ENCODE data around the gene RESP18. TPM values are rescaled to one million over a fixed set of nuclear protein-coding genes. Genes with fewer than 3 reads are reported as not detected.

RESP18 gene
- total and polyA plus RNA-seq, 7 experiments from 2014 or later, result not detected

- Mint-ChIP-seq H3K27ac (peak within 1 kb of the TSS; percentile 97 to 100 (median 99)), H3K27me3 (peaks cover 0 to 2% (median 0%) of the 10 kb centered on the region in 5 donors), H3K4me1 (peaks cover 32 to 58% (median 53%) of the 10 kb centered on the region in 7 donors), H3K9me3 (no peaks in the 10 kb centered on the region), H3K36me3 (peaks cover 0 to 25% (median 8%) of the 10 kb centered on the region in 5 donors), H3K4me3 (peak within 1 kb of the TSS; percentile 85 to 99 (median 97))
- Histone ChIP-seq H3K4me1 (ENCODE audit: control insufficient read depth in 2 of 2, insufficient read depth in 2 of 2, low read length in 2 of 2) (peaks cover 22 to 33% of the 10 kb centered on the region in 2 donors), H3K36me3 (ENCODE audit: control insufficient read depth in 2 of 3, insufficient read depth in 3 of 3, low read length in 3 of 3) (peaks cover 11 to 40% (median 28%) of the 10 kb centered on the region in 3 experiments), H3K4me3 (ENCODE audit: low read length) (peak within 1 kb of the TSS; percentile 73), H3K27me3 (ENCODE audit: control insufficient read depth in 2 of 2, insufficient read depth in 2 of 2, low read length in 2 of 2) (no peaks in the 10 kb centered on the region), H3K9me3 (ENCODE audit: control insufficient read depth in 2 of 3, low read length in 3 of 3) (no peaks in the 10 kb centered on the region), H3K27ac (ENCODE audit: low read depth, low read length) (peak within 1 kb of the TSS; percentile 98)
- ChIA-PET POLR2A (interaction anchor here (0.6 to 8.2 kb wide), 20 partner anchors 10 to 264 kb away, joined by 3 to 214 read pairs (median 4); partner anchors contain the start of genes ABCB6, ANKZF1, ATG9A and CHPF), CTCF (interaction anchor here (0.6 to 12.9 kb wide), 8 partner anchors 8 to 989 kb away, joined by 3 to 194 read pairs (median 6); partner anchors contain the start of gene CNPPD1)
- DNase-seq (peak; percentile 94 to 100 (median 98)), ATAC-seq (peak; percentile 91)
- intact Hi-C loops (cut with micrococcal nuclease), result loop anchor here (1.0 to 5.0 kb wide), 24 partner anchors 15 to 711 kb away; partner anchors contain the start of genes ANKZF1 (in 2 of the 2), ATG9A (in 2 of the 2), CNOT9 (in 2 of the 2) and GMPPA (in 2 of the 2)
Observed at GRCh38 chr2:219279151-219279915, 53.2 kb downstream of the RESP18 start, which contains the start of gene DNAJB2. DNAJB2 (plus strand) TSS chr2:219279366; CDS start chr2:219279834, 468 bp downstream.

- POLR2A ChIA-PET, result interaction anchor here (0.6 to 8.2 kb wide), 20 partner anchors 9 to 264 kb away, joined by 3 to 214 read pairs (median 4); partner anchors contain the start of genes ABCB6, ANKZF1, ATG9A and CHPF
- H3K9me3 ChIP-seq (ENCODE audit: control insufficient read depth in 2 of 3, low read length in 3 of 3), result no peaks in the 10 kb centered on the region
- H3K36me3 Mint-ChIP-seq, result peaks cover 0 to 25% (median 8%) of the 10 kb centered on the region in 5 donors
- no peak for DNase-seq
- peak overlapping the region; percentile 85 to 98 (median 97) for H3K4me3 Mint-ChIP-seq
- intact Hi-C loops (cut with micrococcal nuclease), result loop anchor here (1.0 to 5.0 kb wide), 25 partner anchors 16 to 710 kb away; partner anchors contain the start of genes ANKZF1 (in 2 of the 2), ATG9A (in 2 of the 2), CNOT9 (in 2 of the 2) and GMPPA (in 2 of the 2)
- CTCF ChIA-PET, result interaction anchor here (0.6 to 12.9 kb wide), 12 partner anchors 8 to 989 kb away, joined by 3 to 194 read pairs (median 5); partner anchors contain the start of genes ANKZF1, ATG9A, CNPPD1 and TUBA4A
- H3K4me1 Mint-ChIP-seq, result peaks cover 32 to 58% (median 53%) of the 10 kb centered on the region in 7 donors
- peaks cover 11 to 34% (median 28%) of the 10 kb centered on the region in 3 experiments for H3K36me3 ChIP-seq (ENCODE audit: control insufficient read depth in 2 of 3, insufficient read depth in 3 of 3, low read length in 3 of 3)
- no peak for ATAC-seq
- peaks cover 0 to 5% (median 0%) of the 10 kb centered on the region in 5 donors for H3K27me3 Mint-ChIP-seq
- peak overlapping the region; percentile 73 for H3K4me3 ChIP-seq (ENCODE audit: low read length)
- H3K27ac Mint-ChIP-seq, result peak overlapping the region; percentile 94 to 100 (median 99)
- H3K27me3 ChIP-seq (ENCODE audit: control insufficient read depth in 2 of 2, insufficient read depth in 2 of 2, low read length in 2 of 2), result no peaks in the 10 kb centered on the region
- H3K27ac ChIP-seq (ENCODE audit: low read depth, low read length), result peak overlapping the region; percentile 98
- peaks cover 22 to 33% of the 10 kb centered on the region in 2 donors for H3K4me1 ChIP-seq (ENCODE audit: control insufficient read depth in 2 of 2, insufficient read depth in 2 of 2, low read length in 2 of 2)
- H3K9me3 Mint-ChIP-seq, result no peaks in the 10 kb centered on the region
Observed at GRCh38 chr2:219278655-219279150, 53.8 kb downstream of the RESP18 start.

- peak overlapping the region; percentile 98 for H3K27ac ChIP-seq (ENCODE audit: low read depth, low read length)
- intact Hi-C loops (cut with micrococcal nuclease), result loop anchor here (1.0 to 5.0 kb wide), 8 partner anchors 14 to 606 kb away; partner anchors contain the start of genes ABCB6 (in 1 of the 2), CHPF (in 1 of the 2), RNF25 (in 1 of the 2) and STK11IP (in 1 of the 2)
- H3K4me3 ChIP-seq (ENCODE audit: low read length), result peak overlapping the region; percentile 73
- no peaks in the 10 kb centered on the region for H3K9me3 Mint-ChIP-seq
- H3K27ac Mint-ChIP-seq, result peak overlapping the region; percentile 94 to 100 (median 99)
- ChIA-PET CTCF (interaction anchor here (0.9 to 12.9 kb wide), 11 partner anchors 18 to 119 kb away, joined by 3 to 194 read pairs (median 4); partner anchors contain the start of genes ANKZF1, ATG9A, CNPPD1 and TUBA4A), POLR2A (interaction anchor here (0.8 to 8.2 kb wide), 14 partner anchors 8 to 265 kb away, joined by 3 to 214 read pairs (median 6); partner anchors contain the start of genes ANKZF1, ATG9A, CHPF and CNPPD1)
- H3K9me3 ChIP-seq (ENCODE audit: control insufficient read depth in 2 of 3, low read length in 3 of 3), result no peaks in the 10 kb centered on the region
- peaks cover 11 to 27% (median 24%) of the 10 kb centered on the region in 3 experiments for H3K36me3 ChIP-seq (ENCODE audit: control insufficient read depth in 2 of 3, insufficient read depth in 3 of 3, low read length in 3 of 3)
- peaks cover 22 to 33% of the 10 kb centered on the region in 2 donors for H3K4me1 ChIP-seq (ENCODE audit: control insufficient read depth in 2 of 2, insufficient read depth in 2 of 2, low read length in 2 of 2)
- DNase-seq (peak; percentile 60 to 83 (median 72)), ATAC-seq (no peak)
- peaks cover 0 to 20% (median 7%) of the 10 kb centered on the region in 5 donors for H3K36me3 Mint-ChIP-seq
- no peaks in the 10 kb centered on the region for H3K27me3 ChIP-seq (ENCODE audit: control insufficient read depth in 2 of 2, insufficient read depth in 2 of 2, low read length in 2 of 2)
- H3K4me1 Mint-ChIP-seq, result peaks cover 31 to 55% (median 50%) of the 10 kb centered on the region in 7 donors
- H3K4me3 Mint-ChIP-seq, result peak overlapping the region; percentile 76 to 98 (median 94)
- peaks cover 0 to 7% (median 0%) of the 10 kb centered on the region in 5 donors for H3K27me3 Mint-ChIP-seq
Observed at GRCh38 chr2:219277703-219278654, 54.6 kb downstream of the RESP18 start.

Small RNAs within 50 kb of the gene (microRNA-seq; reads per million reads assigned to microRNA genes)
- not detected for gene MIR153-1 (ENCODE audit: borderline microRNAs expressed)

Other genes starting within 250 kb of the RESP18 start
- gene NHEJ1, start 171.9 kb downstream of the RESP18 start, total RNA-seq, result 10 to 100 TPM; 11.4 to 24.0 (median 17.9) TPM
- 10 to 100 TPM; 24.5 to 32.7 TPM for gene NHEJ1, start 171.9 kb downstream of the RESP18 start, polyA plus RNA-seq
- 1 to 10 TPM in 4 of 5 experiments, under 1 TPM in 1; 0.69 to 8.6 (median 3.0) TPM for gene SLC23A3, start 162.7 kb downstream of the RESP18 start, total RNA-seq
- under 1 TPM in 1 of 2 donors, not detected in 1; 0.08 TPM for gene SLC23A3, start 162.7 kb downstream of the RESP18 start, polyA plus RNA-seq
- 10 to 100 TPM; 48.2 to 77.6 (median 64.5) TPM for gene CNPPD1, start 155.8 kb downstream of the RESP18 start, total RNA-seq
- gene CNPPD1, start 155.8 kb downstream of the RESP18 start, polyA plus RNA-seq, result 10 to 100 TPM; 48.2 to 68.7 TPM
- gene RETREG2, start 154.5 kb downstream of the RESP18 start, total RNA-seq, result 100 to 1,000 TPM in 2 of 5 experiments, 10 to 100 TPM in 3; 70.2 to 124 (median 90.9) TPM
- gene RETREG2, start 154.5 kb downstream of the RESP18 start, polyA plus RNA-seq, result 10 to 100 TPM; 58.5 to 62.4 TPM
- gene ZFAND2B, start 126.0 kb downstream of the RESP18 start, total RNA-seq, result 10 to 100 TPM; 50.1 to 79.5 (median 71.3) TPM
- gene ZFAND2B, start 126.0 kb downstream of the RESP18 start, polyA plus RNA-seq, result 10 to 100 TPM; 72.4 to 90.7 TPM
- 10 to 100 TPM in 2 of 5 experiments, 1 to 10 TPM in 3; 4.1 to 30.2 (median 8.3) TPM for gene ABCB6, start 113.8 kb downstream of the RESP18 start, total RNA-seq
- gene ABCB6, start 113.8 kb downstream of the RESP18 start, polyA plus RNA-seq, result 1 to 10 TPM in 1 of 2 donors, under 1 TPM in 1; 0.66 to 3.2 TPM
- 10 to 100 TPM; 52.6 to 66.0 (median 60.9) TPM for gene ATG9A, start 103.1 kb downstream of the RESP18 start, total RNA-seq
- 10 to 100 TPM; 14.0 to 40.0 TPM for gene ATG9A, start 103.1 kb downstream of the RESP18 start, polyA plus RNA-seq
- gene ANKZF1, start 102.9 kb downstream of the RESP18 start, total RNA-seq, result 100 to 1,000 TPM; 117 to 287 (median 169) TPM
- 10 to 100 TPM; 29.7 to 61.4 TPM for gene ANKZF1, start 102.9 kb downstream of the RESP18 start, polyA plus RNA-seq
- gene GLB1L, start 87.3 kb downstream of the RESP18 start, total RNA-seq, result 1 to 10 TPM; 1.9 to 4.5 (median 2.7) TPM
- gene GLB1L, start 87.3 kb downstream of the RESP18 start, polyA plus RNA-seq, result 1 to 10 TPM; 1.6 to 2.1 TPM
- gene STK16, start 87.3 kb downstream of the RESP18 start, total RNA-seq, result 10 to 100 TPM; 17.4 to 35.0 (median 21.8) TPM
- gene STK16, start 87.3 kb downstream of the RESP18 start, polyA plus RNA-seq, result 10 to 100 TPM; 18.8 to 24.4 TPM
- gene TUBA4B, start 79.5 kb downstream of the RESP18 start, total RNA-seq, result not detected
- gene TUBA4B, start 79.5 kb downstream of the RESP18 start, polyA plus RNA-seq, result not detected
- gene TUBA4A, start 78.8 kb downstream of the RESP18 start, total RNA-seq, result 100 to 1,000 TPM in 3 of 5 experiments, 10 to 100 TPM in 2; 82.9 to 260 (median 183) TPM
- 100 to 1,000 TPM; 145 to 336 TPM for gene TUBA4A, start 78.8 kb downstream of the RESP18 start, polyA plus RNA-seq
- gene DNAJB2, start 53.4 kb downstream of the RESP18 start, total RNA-seq, result 100 to 1,000 TPM in 4 of 5 experiments, 10 to 100 TPM in 1; 50.8 to 134 (median 113) TPM
- gene DNAJB2, start 53.4 kb downstream of the RESP18 start, polyA plus RNA-seq, result 1 to 10 TPM; 6.7 to 7.7 TPM
- gene PTPRN, start 23.3 kb downstream of the RESP18 start, total RNA-seq, result under 1 TPM in 1 of 5 experiments, not detected in 4; 0.48 TPM
- gene PTPRN, start 23.3 kb downstream of the RESP18 start, polyA plus RNA-seq, result not detected
- 100 to 1,000 TPM in 1 of 5 experiments, 10 to 100 TPM in 4; 72.3 to 115 (median 73.9) TPM for gene DNPEP, start 55.2 kb upstream of the RESP18 start, total RNA-seq
- gene DNPEP, start 55.2 kb upstream of the RESP18 start, polyA plus RNA-seq, result 10 to 100 TPM; 57.5 to 61.2 TPM
- 1 to 10 TPM in 1 of 5 experiments, not detected in 4; 1.5 TPM for gene DES, start 85.6 kb upstream of the RESP18 start, total RNA-seq
- not detected for gene DES, start 85.6 kb upstream of the RESP18 start, polyA plus RNA-seq
- 10 to 100 TPM in 4 of 5 experiments, under 1 TPM in 1; 0.41 to 23.2 (median 15.0) TPM for gene SPEG, start 102.1 kb upstream of the RESP18 start, total RNA-seq
- under 1 TPM; 0.26 to 0.76 TPM for gene SPEG, start 102.1 kb upstream of the RESP18 start, polyA plus RNA-seq
- gene GMPPA, start 166.1 kb upstream of the RESP18 start, total RNA-seq, result 10 to 100 TPM; 22.4 to 58.3 (median 37.2) TPM
- 10 to 100 TPM; 11.8 to 23.8 TPM for gene GMPPA, start 166.1 kb upstream of the RESP18 start, polyA plus RNA-seq
- gene ASIC4, start 181.7 kb upstream of the RESP18 start, total RNA-seq, result under 1 TPM in 4 of 5 experiments, not detected in 1; 0.12 to 0.49 (median 0.17) TPM
- gene ASIC4, start 181.7 kb upstream of the RESP18 start, polyA plus RNA-seq, result not detected
- 10 to 100 TPM in 1 of 5 experiments, 1 to 10 TPM in 4; 4.3 to 15.3 (median 5.7) TPM for gene CHPF, start 211.1 kb upstream of the RESP18 start, total RNA-seq
- gene CHPF, start 211.1 kb upstream of the RESP18 start, polyA plus RNA-seq, result 1 to 10 TPM; 4.1 to 7.8 TPM
- under 1 TPM in 4 of 5 experiments, not detected in 1; 0.45 to 0.69 (median 0.50) TPM for gene TMEM198, start 211.3 kb upstream of the RESP18 start, total RNA-seq
- not detected for gene TMEM198, start 211.3 kb upstream of the RESP18 start, polyA plus RNA-seq
- gene OBSL1, start 238.8 kb upstream of the RESP18 start, total RNA-seq, result 1 to 10 TPM in 2 of 5 experiments, under 1 TPM in 1, not detected in 2; 0.19 to 7.1 (median 4.0) TPM
- gene OBSL1, start 238.8 kb upstream of the RESP18 start, polyA plus RNA-seq, result not detected
- under 1 TPM in 1 of 5 experiments, not detected in 4; 0.21 TPM for gene INHA, start 239.6 kb upstream of the RESP18 start, total RNA-seq
- gene INHA, start 239.6 kb upstream of the RESP18 start, polyA plus RNA-seq, result not detected